GM19463 (cell line): ENCODE measurements around the gene NR0B1.

Experiments used
- ATAC-seq: cut with Tn5 transposase; IDR thresholded peaks from one replicate; pipeline ENCODE4 v1.9.1; 2021; ENCODE audit warnings: mild to moderate bottlenecking, moderate library complexity; ENCODE audit not compliant: unreplicated experiment

The NR0B1 gene

GRCh38 chrX:30309139-30309571 is at the start of gene NR0B1:
NR0B1 (minus strand) TSS chrX:30309390; CDS start chrX:30309363, 27 bp downstream.
- ATAC-seq, result peak; percentile 36

- ATAC-seq, result no peak
Observed at GRCh38 chrX:30349946-30350345, 40.8 kb upstream of the NR0B1 start.

- ATAC-seq, result no peak
Observed at GRCh38 chrX:30343206-30343605, 34.0 kb upstream of the NR0B1 start.

- ATAC-seq, result no peak
Observed at GRCh38 chrX:30340753-30341152, 31.6 kb upstream of the NR0B1 start.

GRCh38 chrX:30327762-30328161 is 18.6 kb upstream of the NR0B1 start:
- no peak for ATAC-seq

GRCh38 chrX:30317308-30317707 is 8.1 kb upstream of the NR0B1 start:
- ATAC-seq, result no peak

- no peak for ATAC-seq
Observed at GRCh38 chrX:30313322-30313721, 4.1 kb upstream of the NR0B1 start.

- ATAC-seq, result no peak
Observed at GRCh38 chrX:30312858-30313257, 3.7 kb upstream of the NR0B1 start.

GRCh38 chrX:30310429-30311206 is 1.4 kb upstream of the NR0B1 start:
- ATAC-seq, result no peak

- no peak for ATAC-seq
Observed at GRCh38 chrX:30308263-30309138, 689 bp downstream of the NR0B1 start.

- ATAC-seq, result no peak
Observed at GRCh38 chrX:30307466-30307865, 1.7 kb downstream of the NR0B1 start.

GRCh38 chrX:30304866-30305265 is 4.3 kb downstream of the NR0B1 start:
- ATAC-seq, result no peak

- ATAC-seq, result no peak
Observed at GRCh38 chrX:30302956-30303355, 6.2 kb downstream of the NR0B1 start.

GRCh38 chrX:30301963-30302362 is 7.2 kb downstream of the NR0B1 start:
- ATAC-seq, result no peak

- no peak for ATAC-seq
Observed at GRCh38 chrX:30301208-30301607, 8.0 kb downstream of the NR0B1 start.

- ATAC-seq, result no peak
Observed at GRCh38 chrX:30296408-30297254, 12.6 kb downstream of the NR0B1 start.

GRCh38 chrX:30283456-30284200 is 25.6 kb downstream of the NR0B1 start:
- ATAC-seq, result peak; percentile 49

GRCh38 chrX:30282527-30282926 is 26.7 kb downstream of the NR0B1 start:
- ATAC-seq, result no peak

GRCh38 chrX:30280428-30280827 is 28.8 kb downstream of the NR0B1 start:
- no peak for ATAC-seq

GRCh38 chrX:30278365-30278764 is 30.8 kb downstream of the NR0B1 start:
- no peak for ATAC-seq
